HepG2 (cell line): ENCODE data around the gene ITGA7. TPM values are rescaled to one million over a fixed set of nuclear protein-coding genes. Genes with fewer than 3 reads are reported as not detected.

Source experiments
- ATAC-seq: fragments of 200-7000 bp; cut with Tn5 transposase; 3 replicates; pipeline ENCODE4 v1.9.1; 2020; ENCODE audit warnings: mild to moderate bottlenecking, moderate library complexity
- BruUV-seq: library from RNA; stranded (reverse); fragments of 400-500 nt; replicated peaks from 2 replicates; lab custom pipeline; 2021; lab: Mats Ljungman, UMichigan
- CTCF ChIA-PET: fragments of 300-600 bp; formaldehyde crosslinking; extraction: SDS; loops from one replicate; lab custom pipeline; 2021; ENCODE audit warnings: low total read pairs, inconsistent platforms, low intra/inter-chr PET ratio; lab: Yijun Ruan, JAX
- POLR2A ChIA-PET: fragments of 350-600 bp; sonication (Branson Sonifier 250); formaldehyde crosslinking; loops from one replicate; lab custom pipeline; 2020; ENCODE audit warnings: antibody characterized with exemption, inconsistent platforms; lab: Yijun Ruan, JAX
- DNase-seq: peaks from one replicate; pipeline ENCODE4 v3.0.0-alpha.2; 2015; ENCODE audit warnings: low spot score
- FAIRE-seq: peaks from 3 replicates; lab custom pipeline; 2011; peaks lifted over from hg19 to GRCh38; lab: Jason Lieb, UNC
- H2AFZ ChIP-seq: one replicate; pipeline ENCODE4 v1.6.1; 2011; ENCODE audit warnings: low read length, inconsistent platforms
- H3K27ac ChIP-seq: fragments of 300-600 bp; 3 replicates; pipeline ENCODE4 v1.8.0; 2011; ENCODE audit warnings: mixed run types, mild to moderate bottlenecking, mixed read lengths, low read length, inconsistent platforms; ENCODE audit not compliant: insufficient read depth; ENCODE audit errors: extremely low read length
- H3K27me3 ChIP-seq, 2 experiments: fragments of 200-600 bp in 1 of 2; 2 replicates in 1 of 2; 3 replicates in 1 of 2; pipeline versions ENCODE4 v1.6.0 to v1.8.0; 2011; ENCODE audit warnings: low read length in 2 of 2, mild to moderate bottlenecking in 2 of 2, moderate library complexity in 2 of 2, inconsistent platforms in 1 of 2; ENCODE audit not compliant: insufficient read depth in 2 of 2, control insufficient read depth in 1 of 2
- H3K36me3 ChIP-seq, 2 experiments: fragments of 200-600 bp in 1 of 2; replicated peaks in 1 of 2; 2 replicates in 1 of 2; 3 replicates in 1 of 2; pipeline versions ENCODE4 v1.5.1 to v1.8.0; 2011; ENCODE audit warnings: low read length in 2 of 2, inconsistent platforms in 1 of 2; ENCODE audit not compliant: insufficient read depth in 2 of 2, control insufficient read depth in 1 of 2
- H3K4me1 ChIP-seq: 2 replicates; pipeline ENCODE4 v1.5.1; 2012; ENCODE audit warnings: low read length, inconsistent platforms; ENCODE audit not compliant: insufficient read depth
- H3K4me2 ChIP-seq: 2 replicates; pipeline ENCODE4 v1.6.0; 2011; ENCODE audit warnings: low read depth, low read length, inconsistent platforms
- H3K4me3 ChIP-seq, 3 experiments: fragments of 200-600 bp in 1 of 3; sonication (generic), shearing (Covaris generic) in 1 of 3; replicated peaks in 1 of 3; 2 replicates each; pipeline ENCODE4 v1.5.1; 2011 to 2016; ENCODE audit warnings: low read length in 3 of 3, inconsistent platforms in 2 of 3, low read depth in 2 of 3, mild to moderate bottlenecking in 2 of 3, control low read depth in 1 of 3, mixed read lengths in 1 of 3; ENCODE audit not compliant: insufficient read depth in 1 of 3
- H3K79me2 ChIP-seq: one replicate; pipeline ENCODE4 v1.6.1; 2011; ENCODE audit warnings: low read length, inconsistent platforms; ENCODE audit not compliant: insufficient read depth
- H3K9ac ChIP-seq: 2 replicates; pipeline ENCODE4 v1.6.0; 2011; ENCODE audit warnings: mild to moderate bottlenecking, low read depth, low read length, inconsistent platforms; ENCODE audit not compliant: insufficient read depth
- H3K9me3 ChIP-seq: 2 replicates; pipeline ENCODE4 v1.5.1; 2012; ENCODE audit warnings: mild to moderate bottlenecking, low read length
- H4K20me1 ChIP-seq: 2 replicates; pipeline ENCODE4 v1.6.0; 2011; ENCODE audit warnings: inconsistent platforms, mild to moderate bottlenecking, low read length, moderate library complexity; ENCODE audit not compliant: insufficient read depth
- ARID4A ChIP-seq: sonication (generic); formaldehyde crosslinking; IDR thresholded peaks from 2 replicates; pipeline ENCODE4 v1.5.0; 2020; ENCODE audit warnings: mild to moderate bottlenecking, missing genetic modification reagents, borderline replicate concordance
- ATF2 ChIP-seq: sonication (generic); formaldehyde crosslinking; IDR thresholded peaks from 2 replicates; pipeline ENCODE4 v1.4.0; 2020; ENCODE audit warnings: missing genetic modification reagents
- CENPBD1 ChIP-seq: sonication (generic); formaldehyde crosslinking; IDR thresholded peaks from 2 replicates; pipeline ENCODE4 v1.8.0; 2022; ENCODE audit warnings: missing genetic modification reagents, low read depth, mild to moderate bottlenecking, borderline replicate concordance
- GFI1 ChIP-seq: sonication (generic); formaldehyde crosslinking; IDR thresholded peaks from 2 replicates; pipeline ENCODE4 v1.5.0; 2020; ENCODE audit warnings: missing genetic modification reagents, mild to moderate bottlenecking, borderline replicate concordance
- GPN1 ChIP-seq: sonication (generic); formaldehyde crosslinking; IDR thresholded peaks from 2 replicates; pipeline ENCODE4 v1.5.1; 2020; ENCODE audit warnings: missing genetic modification reagents, borderline replicate concordance
- GTF2F1 ChIP-seq: fragments of 150-350 bp; IDR thresholded peaks from 2 replicates; pipeline ENCODE4 v1.6.1; 2014; ENCODE audit warnings: low read length
- NCOA2 ChIP-seq: sonication (generic); formaldehyde crosslinking; IDR thresholded peaks from 2 replicates; pipeline ENCODE4 v1.8.0; 2022; ENCODE audit warnings: inconsistent platforms
- NR2F6 ChIP-seq, 2 experiments: IDR thresholded peaks; 2 replicates each; pipeline ENCODE4 v1.6.1; 2016; ENCODE audit warnings: antibody characterized with exemption in 1 of 2, mild to moderate bottlenecking in 1 of 2
- SNAPC2 ChIP-seq: sonication (generic); formaldehyde crosslinking; IDR thresholded peaks from 2 replicates; pipeline ENCODE4 v1.8.1; 2022; ENCODE audit warnings: mild to moderate bottlenecking, missing genetic modification reagents
- ZBTB37 ChIP-seq: sonication (generic); formaldehyde crosslinking; IDR thresholded peaks from 2 replicates; pipeline ENCODE4 v1.4.0; 2020; ENCODE audit warnings: mild to moderate bottlenecking, missing genetic modification reagents
- ZC3H13 ChIP-seq: sonication (generic); formaldehyde crosslinking; IDR thresholded peaks from 2 replicates; pipeline ENCODE4 v1.8.1; 2023; ENCODE audit warnings: mild to moderate bottlenecking, missing genetic modification reagents, moderate library complexity
- ZNF143 ChIP-seq: sonication (generic); formaldehyde crosslinking; IDR thresholded peaks from 2 replicates; pipeline ENCODE4 v1.4.0; 2020; ENCODE audit warnings: missing genetic modification reagents
- ZSCAN29 ChIP-seq: sonication (generic); formaldehyde crosslinking; conservative IDR thresholded peaks from 2 replicates; pipeline ENCODE4 v1.4.0; 2020; ENCODE audit warnings: mild to moderate bottlenecking, missing genetic modification reagents
- WGBS: methylation state at CpG from one replicate; pipeline ENCODE4 v1.1.6; 2017; ENCODE audit warnings: low lambda C conversion rate; 5-methylcytosine and 5-hydroxymethylcytosine counted together
- in situ Hi-C: cut with HindIII; loops from 2 replicates; pipeline ENCODE4 v1.10.0; 2017; ENCODE audit warnings: low pct_unique_long_range_greater_than_20kb; ENCODE audit not compliant: extremely low pct_ligation_motif_present
- intact Hi-C: fragments of 100-400 bp; cut with micrococcal nuclease; formaldehyde crosslinking; loops from one replicate; pipeline ENCODE4 v1.10.0; 2022; ENCODE audit not compliant: unreplicated experiment
- polyA plus RNA-seq, 8 experiments: library from polyadenylated mRNA; depleted of rRNA in 3 of 8; stranded (reverse) in 7 of 8; unstranded in 1 of 8; fragments of >200 nt; fragmentation: Illumina TruSeq in 4 of 8; extraction: Trizol in 4 of 8; gene quantifications; 2 replicates each; pipeline versions ENCODE4 v1.2.1 to v1.2.3, GENCODE V29; 2011 to 2016; ENCODE audit warnings: low read depth in 4 of 8, missing spikeins in 1 of 8, mixed read lengths in 1 of 8; ENCODE audit not compliant: insufficient read depth in 1 of 8
- total RNA-seq, 5 experiments: library from RNA; depleted of rRNA; stranded (reverse); fragments of >200 nt; fragmentation: Illumina TruSeq; extraction: Trizol; gene quantifications; 2 replicates each; pipeline ENCODE4 v1.2.3, GENCODE V29; 2016; ENCODE audit warnings: low read depth in 1 of 5
- TF ChIP-seq, protein P1 (sequence below): sonication (generic); formaldehyde crosslinking; IDR thresholded peaks from 2 replicates; pipeline ENCODE4 v1.4.0; 2020; ENCODE audit warnings: missing genetic modification reagents; ENCODE audit errors: not compliant biosample characterization
- TF ChIP-seq, protein P2 (sequence below): sonication (generic); formaldehyde crosslinking; IDR thresholded peaks from 2 replicates; pipeline ENCODE4 v1.5.0; 2020; ENCODE audit warnings: missing genetic modification reagents

ITGA7 gene
- total and polyA plus RNA-seq, 2 of the 13 experiments (the other 11 are each of a cell fraction or from before 2014, with no cell fraction given) = 0.65 to 0.75 TPM

DNA sequence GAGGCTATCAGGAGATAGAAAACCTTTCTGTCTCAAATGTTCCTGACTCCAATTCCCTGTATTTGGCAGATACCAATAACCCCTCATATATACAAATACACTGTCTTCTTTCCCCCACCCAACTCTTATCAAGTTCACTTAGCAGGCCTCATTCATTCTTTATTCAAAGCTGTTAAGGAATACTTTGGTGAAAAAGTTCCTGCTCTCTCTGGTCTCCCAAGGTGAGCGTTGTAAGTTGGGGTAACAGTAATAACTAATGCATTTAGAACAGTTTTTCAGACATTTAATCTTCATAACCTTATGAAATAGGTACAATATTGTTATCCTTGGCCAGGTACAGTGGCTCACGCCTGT, 31.3 kb upstream of the ITGA7 start:
- H2AFZ ChIP-seq = no peak overlapping the region
- no peak for ATAC-seq
- no TSS peak for BruUV-seq
- intact Hi-C loops = loop anchor here (1.0 to 5.0 kb wide), 3 partner anchors 58 to 298 kb away; partner anchors contain the start of gene DGKA
- H3K4me3 ChIP-seq = no peak overlapping the region
- in situ Hi-C loops = loop anchor here (5.0 kb wide), 4 partner anchors 58 to 293 kb away; no protein-coding TSS in a partner anchor
- no peak for DNase-seq
- peak overlapping the region; percentile 84; the same call in 1 of the 2 replicates for H3K4me2 ChIP-seq
- H3K79me2 ChIP-seq = no peaks in the 10 kb centered on the region
- FAIRE-seq = no peak
- no peaks in the 10 kb centered on the region for H3K36me3 ChIP-seq
- peaks cover 37% of the 10 kb centered on the region for H3K4me1 ChIP-seq
- no peaks in the 10 kb centered on the region for H3K9me3 ChIP-seq
- ChIA-PET CTCF (interaction anchor here (0.7 to 3.3 kb wide), 8 partner anchors 55 to 450 kb away, joined by 3 to 15 read pairs (median 3); partner anchors contain the start of gene SMARCC2), POLR2A (interaction anchor here (1.0 to 3.1 kb wide), 10 partner anchors 9 to 342 kb away, joined by 3 to 27 read pairs (median 10); partner anchors contain the start of genes CD63, DNAJC14, ORMDL2 and RDH5)
- WGBS = 69% methylated on average over 2 of the region's 2 CpGs
- H4K20me1 ChIP-seq = no peaks in the 10 kb centered on the region
- H3K9ac ChIP-seq = no peak overlapping the region
- H3K27me3 ChIP-seq = peaks cover 0 to 7% of the 10 kb centered on the region in 2 experiments; a peak in 2 of 5 replicates
- no peak overlapping the region for H3K27ac ChIP-seq
- TF ChIP-seq GPN1 (CRISPR knock-in tag) (no peak), ZNF143 (CRISPR knock-in tag) (no peak), CENPBD1 (CRISPR knock-in tag) (no peak), GTF2F1 (no peak), ZC3H13 (no peak), GFI1 (CRISPR knock-in tag) (no peak), ZSCAN29 (CRISPR knock-in tag) (no peak), ATF2 (CRISPR knock-in tag) (no peak), NR2F6 (IDR thresholded peaks at IDR 0.05) (no peak), NR2F6 (CRISPR knock-in tag; IDR thresholded peaks at IDR 0.05) (no peak), SNAPC2 (no peak), NCOA2 (CRISPR knock-in tag) (no peak), ZBTB37 (CRISPR knock-in tag) (no peak), ARID4A (CRISPR knock-in tag) (no peak)
- TF ChIP-seq, protein P1, sequence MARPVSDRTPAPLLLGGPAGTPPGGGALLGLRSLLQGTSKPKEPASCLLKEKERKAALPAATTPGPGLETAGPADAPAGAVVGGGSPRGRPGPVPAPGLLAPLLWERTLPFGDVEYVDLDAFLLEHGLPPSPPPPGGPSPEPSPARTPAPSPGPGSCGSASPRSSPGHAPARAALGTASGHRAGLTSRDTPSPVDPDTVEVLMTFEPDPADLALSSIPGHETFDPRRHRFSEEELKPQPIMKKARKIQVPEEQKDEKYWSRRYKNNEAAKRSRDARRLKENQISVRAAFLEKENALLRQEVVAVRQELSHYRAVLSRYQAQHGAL (CRISPR knock-in tag) = no peak
- TF ChIP-seq, protein P2, sequence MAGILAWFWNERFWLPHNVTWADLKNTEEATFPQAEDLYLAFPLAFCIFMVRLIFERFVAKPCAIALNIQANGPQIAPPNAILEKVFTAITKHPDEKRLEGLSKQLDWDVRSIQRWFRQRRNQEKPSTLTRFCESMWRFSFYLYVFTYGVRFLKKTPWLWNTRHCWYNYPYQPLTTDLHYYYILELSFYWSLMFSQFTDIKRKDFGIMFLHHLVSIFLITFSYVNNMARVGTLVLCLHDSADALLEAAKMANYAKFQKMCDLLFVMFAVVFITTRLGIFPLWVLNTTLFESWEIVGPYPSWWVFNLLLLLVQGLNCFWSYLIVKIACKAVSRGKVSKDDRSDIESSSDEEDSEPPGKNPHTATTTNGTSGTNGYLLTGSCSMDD (CRISPR knock-in tag) = no peak
